Measurements from ENCODE around the gene FYCO1. TPM values are rescaled to one million over a fixed set of nuclear protein-coding genes. Genes with fewer than 3 reads are reported as not detected.

Gene FYCO1
- total and polyA plus RNA-seq, 10 of the 15 experiments (the other 5 are each of a cell fraction or from before 2014, with no cell fraction given): 1.5 to 8.4 (median 6.5) TPM

DNA sequence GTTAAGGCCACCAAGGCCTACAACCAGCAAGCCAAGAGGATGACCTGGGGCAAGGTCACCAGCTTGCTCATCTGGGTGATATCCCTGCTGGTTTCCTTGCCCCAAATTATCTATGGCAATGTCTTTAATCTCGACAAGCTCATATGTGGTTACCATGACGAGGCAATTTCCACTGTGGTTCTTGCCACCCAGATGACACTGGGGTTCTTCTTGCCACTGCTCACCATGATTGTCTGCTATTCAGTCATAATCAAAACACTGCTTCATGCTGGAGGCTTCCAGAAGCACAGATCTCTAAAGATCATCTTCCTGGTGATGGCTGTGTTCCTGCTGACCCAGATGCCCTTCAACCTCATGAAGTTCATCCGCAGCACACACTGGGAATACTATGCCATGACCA is 48.7 kb downstream of the FYCO1 start:
- H4K20me1 ChIP-seq (ENCODE audit: control insufficient read depth, insufficient read depth): no peaks in the 10 kb centered on the region
- ATAC-seq (no peak), DNase-seq (ENCODE audit: low read depth, low spot score) (no peak), FAIRE-seq (no peak)
- no peak overlapping the region for H3K27ac ChIP-seq (ENCODE audit: control insufficient read depth, insufficient read depth)
- no peak overlapping the region for H3K4me2 ChIP-seq (ENCODE audit: control insufficient read depth, insufficient read depth)
- H3K36me3 ChIP-seq (ENCODE audit: control insufficient read depth in 2 of 2, insufficient read depth in 2 of 2, low read length in 1 of 2): peaks cover 10 to 29% of the 10 kb centered on the region in 2 experiments
- no peaks in the 10 kb centered on the region for H3K27me3 ChIP-seq (replicated peaks in 1 of 2; ENCODE audit: control insufficient read depth in 2 of 2, insufficient read depth in 2 of 2, low read length in 1 of 2)
- RAD21 ChIA-PET (ENCODE audit: unreplicated experiment): no interaction called here
- H2AFZ ChIP-seq (ENCODE audit: control insufficient read depth, low read depth, low read length): no peak overlapping the region
- CTCF ChIA-PET: interaction anchor here (2.4 kb wide), 1 partner anchor 131 kb away, joined by 11 read pairs; no protein-coding TSS in a partner anchor
- H3K79me2 ChIP-seq (ENCODE audit: control insufficient read depth, insufficient read depth, low read length): no peaks in the 10 kb centered on the region
- H3K4me1 ChIP-seq (ENCODE audit: control insufficient read depth, insufficient read depth, low read length): no peaks in the 10 kb centered on the region
- TF ChIP-seq JUNB (IDR thresholded peaks at IDR 0.05) (no peak), MTA3 (IDR thresholded peaks at IDR 0.05; ENCODE audit: borderline replicate concordance, low read length) (no peak), NFYB (IDR thresholded peaks at IDR 0.05; ENCODE audit: insufficient read depth, low read depth, low read length) (no peak), SIN3A (IDR thresholded peaks at IDR 0.05; ENCODE audit: low read depth, low read length) (no peak), MEF2B (IDR thresholded peaks at IDR 0.05; ENCODE audit: partially characterized antibody, poor library complexity, severe bottlenecking) (no peak), RCOR1 (conservative IDR thresholded peaks at IDR 0.05; ENCODE audit: low read depth, low read length) (no peak), MYB (IDR thresholded peaks at IDR 0.05; ENCODE audit: borderline replicate concordance, low read depth, low read length) (no peak)
- TF ChIP-seq, protein P1, sequence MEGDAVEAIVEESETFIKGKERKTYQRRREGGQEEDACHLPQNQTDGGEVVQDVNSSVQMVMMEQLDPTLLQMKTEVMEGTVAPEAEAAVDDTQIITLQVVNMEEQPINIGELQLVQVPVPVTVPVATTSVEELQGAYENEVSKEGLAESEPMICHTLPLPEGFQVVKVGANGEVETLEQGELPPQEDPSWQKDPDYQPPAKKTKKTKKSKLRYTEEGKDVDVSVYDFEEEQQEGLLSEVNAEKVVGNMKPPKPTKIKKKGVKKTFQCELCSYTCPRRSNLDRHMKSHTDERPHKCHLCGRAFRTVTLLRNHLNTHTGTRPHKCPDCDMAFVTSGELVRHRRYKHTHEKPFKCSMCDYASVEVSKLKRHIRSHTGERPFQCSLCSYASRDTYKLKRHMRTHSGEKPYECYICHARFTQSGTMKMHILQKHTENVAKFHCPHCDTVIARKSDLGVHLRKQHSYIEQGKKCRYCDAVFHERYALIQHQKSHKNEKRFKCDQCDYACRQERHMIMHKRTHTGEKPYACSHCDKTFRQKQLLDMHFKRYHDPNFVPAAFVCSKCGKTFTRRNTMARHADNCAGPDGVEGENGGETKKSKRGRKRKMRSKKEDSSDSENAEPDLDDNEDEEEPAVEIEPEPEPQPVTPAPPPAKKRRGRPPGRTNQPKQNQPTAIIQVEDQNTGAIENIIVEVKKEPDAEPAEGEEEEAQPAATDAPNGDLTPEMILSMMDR (IDR thresholded peaks at IDR 0.05 in 2 of 3, conservative IDR thresholded peaks at IDR 0.05 in 1 of 3; ENCODE audit: control insufficient read depth in 2 of 3, extremely low read depth in 1 of 3, insufficient read depth in 1 of 3, low read depth in 3 of 3, low read length in 3 of 3): no peak
- WGBS (ENCODE audit: insufficient coverage, insufficient replicate concordance, low lambda C conversion rate, missing lambda C conversion rate): 96% methylated on average over 3 of the region's 3 CpGs
- in situ Hi-C loops (cut with MboI): loop anchor here (5.0 to 10.0 kb wide), 2 partner anchors 268 to 425 kb away; partner anchors contain the start of gene CCR5
- no TSS peak for BruUV-seq (replicated peaks)
- no peak overlapping the region for H3K4me3 ChIP-seq
- POLR2A ChIA-PET: no interaction called here
- no peak overlapping the region for H3K9ac ChIP-seq (ENCODE audit: control insufficient read depth, insufficient read depth, low read length)
- H3K9me3 ChIP-seq (replicated peaks; ENCODE audit: control insufficient read depth, insufficient read depth, low read length): no peaks in the 10 kb centered on the region
- intact Hi-C loops (cut with micrococcal nuclease; ENCODE audit: unreplicated experiment): no loop called here
- SMC1A ChIA-PET (ENCODE audit: uncharacterized antibody, unreplicated experiment): interaction anchor here (1.4 to 2.2 kb wide), 3 partner anchors 8 to 130 kb away, joined by 4 to 8 read pairs (median 4); no protein-coding TSS in a partner anchor

Measured in GM12878 (cell line).